WTC11 (cell line): ENCODE results near the gene TMEM151A. TPM values are rescaled to one million over a fixed set of nuclear protein-coding genes. Genes with fewer than 3 reads are reported as not detected.

Experiments
- ATAC-seq: fragments of 200-7000 bp; cut with Tn5 transposase; 2 replicates; pipeline ENCODE4 v1.10.0; 2021; ENCODE audit warnings: mild to moderate bottlenecking, moderate library complexity
- CTCF ChIA-PET: fragments of 300-600 bp; sonication (Branson Sonifier 250); formaldehyde crosslinking; loops from one replicate; lab custom pipeline; 2021; ENCODE audit warnings: antibody characterized with exemption; lab: Charles Lee
- POLR2A ChIA-PET: fragments of 350-600 bp; sonication (Branson Sonifier 250); formaldehyde crosslinking; loops from one replicate; lab custom pipeline; 2021; ENCODE audit warnings: antibody characterized with exemption; lab: Charles Lee
- DNase-seq: peaks from one replicate; pipeline ENCODE4 v3.0.0; 2021; ENCODE audit warnings: low spot score
- H3K27ac Mint-ChIP-seq: 2 replicates; pipeline ENCODE4 v1.8.0; 2021; ENCODE audit warnings: mixed read lengths
- H3K27me3 Mint-ChIP-seq: 2 replicates; pipeline ENCODE4 v1.8.0; 2021; ENCODE audit warnings: low read depth, mild to moderate bottlenecking, moderate library complexity, mixed read lengths
- H3K36me3 Mint-ChIP-seq: 2 replicates; pipeline ENCODE4 v1.8.0; 2021; ENCODE audit warnings: mixed read lengths
- H3K4me1 Mint-ChIP-seq: 2 replicates; pipeline ENCODE4 v1.8.0; 2022; ENCODE audit warnings: mixed read lengths
- H3K4me3 Mint-ChIP-seq: 2 replicates; pipeline ENCODE4 v1.8.0; 2021; ENCODE audit warnings: mild to moderate bottlenecking, moderate library complexity, mixed read lengths
- H3K9me3 Mint-ChIP-seq: 2 replicates; pipeline ENCODE4 v1.8.0; 2021; ENCODE audit warnings: mixed read lengths
- CREB1 ChIP-seq: sonication (generic); formaldehyde crosslinking; IDR thresholded peaks from 2 replicates; pipeline ENCODE4 v1.8.0; 2023; ENCODE audit warnings: mild to moderate bottlenecking, missing genetic modification reagents
- E2F4 ChIP-seq: sonication (generic); formaldehyde crosslinking; IDR thresholded peaks from 2 replicates; pipeline ENCODE4 v1.8.1; 2022; ENCODE audit warnings: low read depth, mild to moderate bottlenecking, moderate library complexity, missing genetic modification reagents, borderline replicate concordance
- ELF4 ChIP-seq: sonication (generic); formaldehyde crosslinking; IDR thresholded peaks from 2 replicates; pipeline ENCODE4 v1.8.1; 2022; ENCODE audit warnings: low read depth, mild to moderate bottlenecking, moderate library complexity, missing genetic modification reagents
- FOXK1 ChIP-seq: sonication (generic); formaldehyde crosslinking; IDR thresholded peaks from 2 replicates; pipeline ENCODE4 v1.8.0; 2022; ENCODE audit warnings: mild to moderate bottlenecking, moderate library complexity, missing genetic modification reagents
- MYBL2 ChIP-seq: sonication (generic); formaldehyde crosslinking; IDR thresholded peaks from 2 replicates; pipeline ENCODE4 v1.8.1; 2023; ENCODE audit warnings: mild to moderate bottlenecking, moderate library complexity, missing genetic modification reagents
- NR2C2 ChIP-seq: sonication (generic); formaldehyde crosslinking; IDR thresholded peaks from 2 replicates; pipeline ENCODE4 v1.8.0; 2022; ENCODE audit warnings: mild to moderate bottlenecking, missing genetic modification reagents
- NR3C1 ChIP-seq: sonication (generic); formaldehyde crosslinking; conservative IDR thresholded peaks from 2 replicates; pipeline ENCODE4 v1.8.1; 2023; ENCODE audit warnings: low read depth, mild to moderate bottlenecking, missing genetic modification reagents
- OVOL2 ChIP-seq: fragments of 250-450 bp; sonication (Bioruptor Pico); IDR thresholded peaks from 2 replicates; pipeline ENCODE4 v1.9.0; 2021; ENCODE audit warnings: mild to moderate bottlenecking, borderline replicate concordance
- PRDM15 ChIP-seq: sonication (generic); formaldehyde crosslinking; IDR thresholded peaks from 2 replicates; pipeline ENCODE4 v1.8.0; 2022; ENCODE audit warnings: missing genetic modification reagents
- RELA ChIP-seq: sonication (generic); formaldehyde crosslinking; IDR thresholded peaks from 2 replicates; pipeline ENCODE4 v1.8.1; 2022; ENCODE audit warnings: missing genetic modification reagents, mild to moderate bottlenecking, borderline replicate concordance
- SOX15 ChIP-seq: fragments of 250-450 bp; sonication (Bioruptor Pico); IDR thresholded peaks from 2 replicates; pipeline ENCODE4 v1.9.0; 2021; ENCODE audit warnings: mild to moderate bottlenecking
- ZBTB21 ChIP-seq: sonication (generic); formaldehyde crosslinking; IDR thresholded peaks from 2 replicates; pipeline ENCODE4 v1.8.1; 2023; ENCODE audit warnings: mild to moderate bottlenecking, missing genetic modification reagents, borderline replicate concordance
- ZNF396 ChIP-seq: fragments of 250-450 bp; sonication (Bioruptor Pico); IDR thresholded peaks from 2 replicates; pipeline ENCODE4 v1.8.0; 2021; ENCODE audit warnings: mild to moderate bottlenecking, moderate library complexity, borderline replicate concordance
- total RNA-seq: library from RNA; stranded (reverse); gene quantifications from 3 replicates; pipeline ENCODE4 v1.2.3, GENCODE V29; 2021
- TF ChIP-seq, protein P1 (sequence below): sonication (generic); formaldehyde crosslinking; IDR thresholded peaks from 2 replicates; pipeline ENCODE4 v1.8.1; 2022; ENCODE audit warnings: missing genetic modification reagents, borderline replicate concordance
- TF ChIP-seq, protein P2 (sequence below): sonication (generic); formaldehyde crosslinking; IDR thresholded peaks from 2 replicates; pipeline ENCODE4 v1.8.1; 2023; ENCODE audit warnings: mild to moderate bottlenecking, missing genetic modification reagents
- TF ChIP-seq, protein P3 (sequence below): fragments of 250-450 bp; sonication (Bioruptor Pico); conservative IDR thresholded peaks from 2 replicates; pipeline ENCODE4 v1.9.0; 2021; ENCODE audit warnings: mild to moderate bottlenecking
- TF ChIP-seq, protein P4 (sequence below): sonication (generic); formaldehyde crosslinking; IDR thresholded peaks from 2 replicates; pipeline ENCODE4 v1.8.1; 2023; ENCODE audit warnings: mild to moderate bottlenecking, moderate library complexity, missing genetic modification reagents

Gene TMEM151A
- total RNA-seq, 1 experiment from 2014 or later: 2.2 TPM

GRCh38 chr11:66341502-66342126 lies 49.9 kb downstream of the TMEM151A start:
- ATAC-seq (no peak), DNase-seq (no peak)
- no peaks in the 10 kb centered on the region for H3K9me3 Mint-ChIP-seq
- no peak overlapping the region for H3K27ac Mint-ChIP-seq
- CTCF ChIA-PET: interaction anchor here (0.9 to 1.2 kb wide), 2 partner anchors 22 to 29 kb away, joined by 6 read pairs; no protein-coding TSS in a partner anchor
- POLR2A ChIA-PET: no interaction called here
- peaks cover 10% of the 10 kb centered on the region for H3K36me3 Mint-ChIP-seq
- no peaks in the 10 kb centered on the region for H3K27me3 Mint-ChIP-seq
- peaks cover 25% of the 10 kb centered on the region for H3K4me1 Mint-ChIP-seq
- TF ChIP-seq ZBTB21 (CRISPR knock-in tag): no peak
- no peak for TF ChIP-seq NR2C2
- TF ChIP-seq, protein P1, sequence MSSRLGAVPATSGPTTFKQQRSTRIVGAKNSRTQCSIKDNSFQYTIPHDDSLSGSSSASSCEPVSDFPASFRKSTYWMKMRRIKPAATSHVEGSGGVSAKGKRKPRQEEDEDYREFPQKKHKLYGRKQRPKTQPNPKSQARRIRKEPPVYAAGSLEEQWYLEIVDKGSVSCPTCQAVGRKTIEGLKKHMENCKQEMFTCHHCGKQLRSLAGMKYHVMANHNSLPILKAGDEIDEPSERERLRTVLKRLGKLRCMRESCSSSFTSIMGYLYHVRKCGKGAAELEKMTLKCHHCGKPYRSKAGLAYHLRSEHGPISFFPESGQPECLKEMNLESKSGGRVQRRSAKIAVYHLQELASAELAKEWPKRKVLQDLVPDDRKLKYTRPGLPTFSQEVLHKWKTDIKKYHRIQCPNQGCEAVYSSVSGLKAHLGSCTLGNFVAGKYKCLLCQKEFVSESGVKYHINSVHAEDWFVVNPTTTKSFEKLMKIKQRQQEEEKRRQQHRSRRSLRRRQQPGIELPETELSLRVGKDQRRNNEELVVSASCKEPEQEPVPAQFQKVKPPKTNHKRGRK (CRISPR knock-in tag): no peak
- no peak for TF ChIP-seq NR3C1 (CRISPR knock-in tag)
- TF ChIP-seq PRDM15 (CRISPR knock-in tag): no peak
- TF ChIP-seq FOXK1 (CRISPR knock-in tag): no peak
- no peak for TF ChIP-seq ZNF396 (CRISPR knock-in tag)
- TF ChIP-seq, protein P2, sequence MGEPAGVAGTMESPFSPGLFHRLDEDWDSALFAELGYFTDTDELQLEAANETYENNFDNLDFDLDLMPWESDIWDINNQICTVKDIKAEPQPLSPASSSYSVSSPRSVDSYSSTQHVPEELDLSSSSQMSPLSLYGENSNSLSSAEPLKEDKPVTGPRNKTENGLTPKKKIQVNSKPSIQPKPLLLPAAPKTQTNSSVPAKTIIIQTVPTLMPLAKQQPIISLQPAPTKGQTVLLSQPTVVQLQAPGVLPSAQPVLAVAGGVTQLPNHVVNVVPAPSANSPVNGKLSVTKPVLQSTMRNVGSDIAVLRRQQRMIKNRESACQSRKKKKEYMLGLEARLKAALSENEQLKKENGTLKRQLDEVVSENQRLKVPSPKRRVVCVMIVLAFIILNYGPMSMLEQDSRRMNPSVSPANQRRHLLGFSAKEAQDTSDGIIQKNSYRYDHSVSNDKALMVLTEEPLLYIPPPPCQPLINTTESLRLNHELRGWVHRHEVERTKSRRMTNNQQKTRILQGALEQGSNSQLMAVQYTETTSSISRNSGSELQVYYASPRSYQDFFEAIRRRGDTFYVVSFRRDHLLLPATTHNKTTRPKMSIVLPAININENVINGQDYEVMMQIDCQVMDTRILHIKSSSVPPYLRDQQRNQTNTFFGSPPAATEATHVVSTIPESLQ (CRISPR knock-in tag): no peak
- no peak for TF ChIP-seq ELF4 (CRISPR knock-in tag)
- no peak for TF ChIP-seq RELA (CRISPR knock-in tag)
- H3K4me3 Mint-ChIP-seq: no peak overlapping the region

DNA sequence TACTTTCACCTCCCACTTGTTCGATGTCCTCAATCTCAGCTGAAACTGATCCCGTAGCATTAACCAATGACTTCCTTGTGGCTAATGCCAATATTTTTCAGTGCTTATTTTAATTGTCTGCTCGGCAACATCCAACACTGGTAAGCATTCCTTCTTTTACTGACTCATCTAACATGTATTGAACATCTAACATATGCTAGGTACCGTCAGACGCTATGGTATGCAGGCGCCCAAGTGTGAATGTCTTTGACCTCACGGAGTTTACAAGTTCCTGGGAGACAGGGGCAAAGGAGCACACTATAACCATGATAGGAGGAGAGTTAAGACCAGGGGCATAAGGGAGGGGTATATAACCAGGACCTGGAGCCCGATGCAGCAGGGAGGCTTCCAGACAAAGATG lies 51.5 kb downstream of the TMEM151A start:
- Mint-ChIP-seq H3K36me3 (peaks cover 10% of the 10 kb centered on the region), H3K4me3 (peak overlapping the region; percentile 96), H3K27ac (no peak overlapping the region; the same call in 1 of the 2 replicates), H3K4me1 (peaks cover 22% of the 10 kb centered on the region), H3K27me3 (peaks cover 4% of the 10 kb centered on the region; the same call in 1 of the 2 replicates), H3K9me3 (no peaks in the 10 kb centered on the region)
- ATAC-seq: no peak
- no peak for DNase-seq
- ChIA-PET POLR2A (no interaction called here), CTCF (interaction anchor here (2.9 kb wide), 1 partner anchor 30 kb away, joined by 20 read pairs; no protein-coding TSS in a partner anchor)
- TF ChIP-seq OVOL2 (CRISPR knock-in tag) (no peak), MYBL2 (no peak), SOX15 (no peak), E2F4 (CRISPR knock-in tag) (no peak), CREB1 (no peak)
- TF ChIP-seq, protein P3, sequence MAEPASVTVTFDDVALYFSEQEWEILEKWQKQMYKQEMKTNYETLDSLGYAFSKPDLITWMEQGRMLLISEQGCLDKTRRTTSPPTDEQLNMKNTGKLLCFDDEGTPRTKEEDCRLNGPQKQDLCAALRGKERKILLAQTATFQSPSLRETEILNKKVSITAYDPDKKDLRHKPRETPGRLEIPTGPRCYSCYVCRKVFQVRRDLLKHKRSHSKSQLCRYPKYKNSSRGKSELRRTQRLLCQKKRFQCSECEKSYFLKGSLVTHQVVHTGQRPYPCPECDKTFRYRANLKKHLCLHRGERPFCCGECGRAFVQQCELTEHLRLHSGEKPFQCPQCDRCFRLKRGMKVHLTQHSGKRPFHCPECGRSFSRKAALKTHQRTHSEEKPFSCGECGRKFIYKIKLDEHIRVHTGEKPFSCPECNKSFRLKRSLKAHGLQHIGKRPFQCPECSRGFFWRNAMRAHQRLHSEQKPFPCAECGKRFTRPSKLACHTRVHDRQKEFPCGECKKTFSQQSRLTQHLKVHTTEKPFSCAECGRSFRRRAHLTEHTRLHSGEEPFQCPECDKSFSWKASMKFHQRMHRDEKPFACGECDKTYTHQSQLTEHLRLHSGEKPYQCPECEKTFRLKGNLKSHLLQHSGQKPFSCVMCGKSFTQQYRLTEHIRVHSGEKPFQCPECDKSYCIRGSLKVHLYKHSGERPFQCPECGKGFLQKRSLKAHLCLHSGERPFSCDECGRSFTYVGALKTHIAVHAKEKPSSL: no peak
- TF ChIP-seq, protein P4, sequence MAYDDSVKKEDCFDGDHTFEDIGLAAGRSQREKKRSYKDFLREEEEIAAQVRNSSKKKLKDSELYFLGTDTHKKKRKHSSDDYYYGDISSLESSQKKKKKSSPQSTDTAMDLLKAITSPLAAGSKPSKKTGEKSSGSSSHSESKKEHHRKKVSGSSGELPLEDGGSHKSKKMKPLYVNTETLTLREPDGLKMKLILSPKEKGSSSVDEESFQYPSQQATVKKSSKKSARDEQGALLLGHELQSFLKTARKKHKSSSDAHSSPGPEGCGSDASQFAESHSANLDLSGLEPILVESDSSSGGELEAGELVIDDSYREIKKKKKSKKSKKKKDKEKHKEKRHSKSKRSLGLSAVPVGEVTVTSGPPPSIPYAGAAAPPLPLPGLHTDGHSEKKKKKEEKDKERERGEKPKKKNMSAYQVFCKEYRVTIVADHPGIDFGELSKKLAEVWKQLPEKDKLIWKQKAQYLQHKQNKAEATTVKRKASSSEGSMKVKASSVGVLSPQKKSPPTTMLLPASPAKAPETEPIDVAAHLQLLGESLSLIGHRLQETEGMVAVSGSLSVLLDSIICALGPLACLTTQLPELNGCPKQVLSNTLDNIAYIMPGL (CRISPR knock-in tag): no peak
